Right ventricle myocardium inferior (tissue), 1 donor: ENCODE results near the gene SNTG2. TPM values are rescaled to one million over a fixed set of nuclear protein-coding genes. Genes with fewer than 3 reads are reported as not detected.
A peak's percentile ranks its signal among the peaks of the same experiment; 100 is the strongest.

Experiments
- ATAC-seq: fragments of 200-7000 bp; cut with Tn5 transposase; one replicate; pipeline ENCODE4 v1.9.1; 2020; ENCODE audit warnings: mild to moderate bottlenecking, moderate library complexity
- DNase-seq: peaks from one replicate; pipeline ENCODE4 v3.0.0; 2021; ENCODE audit errors: missing footprints
- intact Hi-C: fragments of 100-400 bp; cut with DNase I; formaldehyde crosslinking; loops from one replicate; pipeline ENCODE4 v1.11.0; 2022
- total RNA-seq: library from RNA; stranded (reverse); fragmentation: NEBNext Ultra II Directional; extraction: Animal tissue kit (Norgen Biotek cat#: 25700); gene quantifications from one replicate; pipeline ENCODE4 v1.2.1, GENCODE V29; 2021
- donor health status: DM: no; HTN: yes; CAD: no; lungs with severe emphysema.

The SNTG2 gene
- total RNA-seq, 1 donor from 2014 or later = 2.4 TPM

- intact Hi-C loops = no loop called here
- ATAC-seq (peak; percentile 10), DNase-seq (no peak)
Observed at GRCh38 chr2:1306687-1307516, 356.3 kb downstream of the SNTG2 start.

GRCh38 chr2:1307670-1308069 lies 357.0 kb downstream of the SNTG2 start:
- intact Hi-C loops = no loop called here
- DNase-seq (no peak), ATAC-seq (no peak)

DNA sequence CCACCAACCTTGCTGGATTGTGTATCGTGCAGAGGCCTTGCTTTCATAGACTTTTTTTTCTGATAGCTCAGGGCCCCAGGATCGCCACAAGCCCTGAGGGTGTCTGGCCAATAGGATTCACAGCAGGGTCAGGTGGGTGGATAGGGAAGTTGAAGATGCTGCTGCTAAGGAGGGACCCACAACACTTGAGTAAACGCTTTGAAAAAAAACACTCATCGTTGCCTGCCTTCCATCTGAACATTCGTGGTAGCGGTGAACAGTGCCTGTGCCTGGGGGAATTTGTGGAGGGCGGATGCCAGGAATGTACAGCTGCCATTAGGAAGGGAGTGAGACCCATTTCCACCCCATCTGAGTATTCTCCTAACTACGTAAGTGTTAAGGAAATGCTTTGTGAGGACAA lies 358.0 kb downstream of the SNTG2 start:
- intact Hi-C loops = no loop called here
- ATAC-seq (no peak), DNase-seq (no peak)

DNA sequence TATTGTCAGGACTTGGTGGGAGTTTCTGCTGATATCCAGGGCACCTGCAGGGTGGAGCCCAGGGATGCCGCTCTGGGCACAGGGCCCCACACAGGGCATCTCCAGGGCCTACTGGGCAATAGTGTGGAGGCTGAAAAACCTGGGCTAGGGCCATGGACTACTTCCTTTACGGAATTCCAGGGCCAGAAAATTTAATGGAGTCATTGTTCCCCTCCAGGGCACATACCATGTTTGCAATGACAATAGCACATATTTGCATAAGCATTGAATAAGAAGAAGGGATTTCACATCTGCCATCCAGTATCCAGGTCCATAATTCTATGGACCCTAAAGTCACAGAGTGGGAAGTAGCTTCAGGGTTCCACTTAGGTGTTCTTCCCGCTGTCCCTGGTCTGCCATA lies 358.9 kb downstream of the SNTG2 start:
- ATAC-seq (no peak), DNase-seq (no peak)
- intact Hi-C loops = no loop called here

DNA sequence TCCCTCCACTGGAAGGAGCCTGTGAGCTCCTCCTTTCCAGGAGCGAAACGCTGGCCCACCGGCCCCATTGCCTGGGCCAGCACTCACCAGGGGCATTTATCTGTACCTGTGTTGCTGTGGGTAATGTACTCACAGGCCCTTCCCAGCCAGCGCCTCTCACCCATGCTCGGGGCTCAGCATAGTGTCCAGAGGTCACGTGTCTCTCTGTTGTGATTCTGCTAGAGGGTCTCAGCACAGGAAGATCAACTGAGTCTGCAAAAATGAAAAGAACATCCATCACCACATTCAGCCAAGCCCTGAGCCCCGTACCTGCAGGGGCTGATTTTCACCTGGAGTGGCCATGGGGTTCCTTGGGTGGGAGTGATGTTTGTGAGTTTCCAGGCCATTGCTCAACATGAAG lies 359.6 kb downstream of the SNTG2 start:
- intact Hi-C loops = no loop called here
- ATAC-seq = no peak
- no peak for DNase-seq

- DNase-seq (no peak), ATAC-seq (no peak)
- intact Hi-C loops = no loop called here
Observed at GRCh38 chr2:1310866-1311265, 360.2 kb downstream of the SNTG2 start.

- no peak for ATAC-seq
- no peak for DNase-seq
- intact Hi-C loops = no loop called here
Observed at GRCh38 chr2:1313240-1313924, 362.7 kb downstream of the SNTG2 start.

GRCh38 chr2:1314254-1314653 lies 363.6 kb downstream of the SNTG2 start:
- ATAC-seq (no peak), DNase-seq (no peak)
- intact Hi-C loops = no loop called here

DNA sequence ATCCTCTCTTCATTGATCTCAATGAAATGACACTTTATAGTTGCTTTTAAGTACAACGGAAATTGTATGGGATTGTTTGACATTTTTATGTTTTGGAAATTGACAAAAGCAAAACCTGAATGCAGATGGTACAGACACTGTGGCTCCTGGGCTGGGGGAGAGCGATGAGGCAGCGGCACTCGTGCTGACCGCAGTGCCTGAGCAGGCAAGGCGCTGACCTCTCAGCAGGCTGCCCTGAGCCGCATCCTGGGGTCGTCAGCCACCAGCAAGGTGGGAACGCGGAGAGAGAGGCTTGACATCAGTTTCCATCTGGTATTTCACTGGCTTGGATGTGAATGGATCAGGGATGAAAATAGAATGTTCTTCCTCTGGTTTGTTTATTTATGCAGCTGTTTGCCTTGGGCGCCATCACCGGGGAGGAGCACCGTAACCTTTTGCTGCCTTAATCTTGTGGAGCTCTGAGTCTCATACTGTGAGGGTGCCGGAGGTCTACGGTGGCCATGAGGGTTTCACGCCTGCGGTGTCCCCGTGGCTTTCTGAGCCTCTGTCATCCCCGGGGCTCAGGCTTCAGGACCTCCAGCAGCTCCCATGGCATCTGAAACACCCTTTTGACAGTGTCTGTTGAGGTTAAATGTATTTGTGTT lies 367.8 kb downstream of the SNTG2 start:
- no peak for DNase-seq
- intact Hi-C loops = no loop called here
- no peak for ATAC-seq

DNA sequence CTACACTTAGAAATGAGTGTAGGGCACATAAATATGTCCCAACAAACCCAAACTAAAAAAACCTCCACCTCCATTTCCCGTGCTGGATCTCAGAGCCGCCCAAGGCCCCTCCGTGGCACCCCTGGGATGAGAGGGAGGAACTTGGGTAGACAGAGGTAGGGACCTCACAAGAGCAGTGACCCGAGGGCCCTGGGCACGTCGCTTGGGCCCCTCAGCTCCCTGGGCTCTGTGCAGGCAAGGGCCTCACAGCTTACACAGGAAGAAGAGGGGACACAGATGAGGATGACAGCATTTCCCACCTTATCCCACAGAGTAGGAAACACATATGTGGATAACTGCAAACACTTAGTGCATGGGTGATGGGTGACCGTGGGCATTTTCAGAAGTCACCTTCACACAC lies 368.7 kb downstream of the SNTG2 start:
- intact Hi-C loops = no loop called here
- no peak for ATAC-seq
- DNase-seq = no peak

GRCh38 chr2:1321321-1321720 lies 370.7 kb downstream of the SNTG2 start:
- intact Hi-C loops = no loop called here
- no peak for ATAC-seq

GRCh38 chr2:1324884-1325283 lies 374.2 kb downstream of the SNTG2 start:
- DNase-seq (no peak), ATAC-seq (no peak)
- intact Hi-C loops = no loop called here

More at GRCh38 chr2:1321321-1321720, 370.7 kb downstream of the SNTG2 start:
- no peak for DNase-seq

DNA sequence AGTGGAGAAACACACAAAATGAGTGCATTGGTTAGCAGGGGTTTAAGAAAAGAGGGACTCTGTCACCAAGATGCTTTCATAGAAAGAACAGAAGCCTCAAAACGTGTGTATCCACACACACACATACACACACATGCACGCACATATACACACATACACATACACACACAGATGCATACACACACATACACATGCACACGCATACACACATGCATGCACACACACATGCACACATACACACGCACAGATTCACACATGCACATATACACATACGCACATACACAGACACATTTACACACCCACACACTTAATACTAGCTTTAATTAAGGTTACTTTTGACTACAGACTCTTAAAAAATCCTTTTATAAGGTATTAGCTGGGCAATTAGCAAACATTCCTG lies 378.0 kb downstream of the SNTG2 start:
- ATAC-seq (no peak), DNase-seq (no peak)
- intact Hi-C loops = no loop called here

GRCh38 chr2:1339388-1340140 lies 388.9 kb downstream of the SNTG2 start:
- no peak for ATAC-seq
- DNase-seq = no peak
- intact Hi-C loops = no loop called here

DNA sequence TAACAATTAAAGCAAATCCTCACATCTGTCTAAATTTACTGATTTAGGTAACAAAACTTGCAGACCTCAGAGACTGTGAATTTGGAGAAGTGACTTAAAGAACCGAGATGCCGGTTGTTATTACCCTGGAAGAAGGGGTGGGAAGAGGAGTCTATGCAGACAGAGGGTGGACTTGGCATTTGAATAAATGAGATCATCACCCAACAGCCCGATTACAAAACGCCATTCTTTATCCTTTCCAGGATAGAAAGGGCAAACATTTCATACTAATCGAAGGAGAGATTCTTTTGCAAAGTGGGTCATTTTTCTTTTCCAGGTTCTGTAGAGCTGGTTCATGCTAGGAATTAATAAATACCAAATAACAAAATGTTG lies 389.5 kb downstream of the SNTG2 start:
- ATAC-seq = no peak
- intact Hi-C loops = no loop called here
- no peak for DNase-seq

DNA sequence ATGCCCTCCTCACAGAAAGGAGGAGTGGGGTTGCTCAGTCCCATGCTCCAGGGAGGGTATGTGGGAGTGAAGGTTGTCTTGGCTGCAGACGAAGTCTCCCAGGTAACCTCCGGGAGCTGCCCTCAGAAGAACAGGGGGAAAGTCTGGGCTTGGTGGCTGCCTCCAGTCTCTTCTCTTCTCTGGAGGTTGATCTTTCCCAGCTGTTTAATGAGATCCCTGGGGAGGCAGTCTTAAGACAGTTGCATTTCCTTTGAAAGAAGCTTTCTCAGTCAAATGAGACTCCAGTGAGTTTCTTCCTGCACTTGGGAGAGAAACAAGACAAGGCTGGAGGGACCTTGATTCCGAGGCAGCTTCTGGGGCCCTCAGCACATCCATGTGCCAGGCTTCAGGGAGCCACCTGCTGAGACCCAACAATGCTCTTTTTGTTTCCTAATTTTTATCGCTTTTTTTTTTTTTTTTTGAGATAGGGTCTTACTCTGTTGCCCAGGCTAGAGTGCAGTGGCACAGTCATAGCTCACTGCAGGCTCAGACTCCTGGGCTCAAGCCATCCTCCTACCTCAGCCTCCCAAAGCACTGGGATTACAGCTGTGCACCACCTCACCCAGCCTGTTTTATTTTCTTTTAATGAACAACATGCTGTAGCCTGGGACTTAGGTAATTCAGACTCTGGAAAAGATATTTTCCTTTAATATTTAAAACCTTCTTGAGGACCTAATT lies 390.9 kb downstream of the SNTG2 start:
- DNase-seq = no peak
- no peak for ATAC-seq
- intact Hi-C loops = no loop called here

GRCh38 chr2:1348789-1349188 lies 398.1 kb downstream of the SNTG2 start:
- DNase-seq = no peak
- no peak for ATAC-seq
- intact Hi-C loops = no loop called here

DNA sequence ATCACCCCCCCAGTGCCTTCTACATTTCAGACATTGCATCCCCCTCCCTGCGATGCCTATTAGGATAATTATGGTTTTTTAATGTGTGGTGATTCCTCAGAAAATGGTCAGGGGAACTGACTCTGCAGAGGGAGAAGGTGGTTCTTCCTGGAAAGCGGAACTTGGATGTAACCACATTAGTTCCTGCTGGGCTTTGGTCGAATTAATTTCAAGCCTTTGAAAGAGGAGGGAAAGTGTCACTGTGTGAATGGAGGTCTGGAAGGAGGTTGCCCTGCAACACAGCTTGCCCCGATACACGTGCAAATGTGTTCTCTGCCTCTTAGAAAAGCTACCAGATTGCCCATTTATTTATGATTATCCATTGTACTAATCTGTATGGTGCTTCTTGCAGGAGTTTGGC lies 399.5 kb downstream of the SNTG2 start:
- intact Hi-C loops = no loop called here
- ATAC-seq = no peak
- DNase-seq = no peak

GRCh38 chr2:1353124-1353523 lies 402.5 kb downstream of the SNTG2 start:
- DNase-seq (no peak), ATAC-seq (no peak)
- intact Hi-C loops = no loop called here
